Measurements from ENCODE around the gene RCAN1.
"Not testable (repeated sequence)": the region's sequence is repeated elsewhere in the genome, so short reads cannot be mapped to it uniquely, and the experiment has no call there.

RCAN1 gene

GRCh38 chr21:34623516-34623915 is 8.6 kb upstream of the RCAN1 start:
- in situ Hi-C loops (cut with MboI; ENCODE audit: low sequenced_read_pairs): no loop called here

GRCh38 chr21:34621434-34622350 is 6.8 kb upstream of the RCAN1 start:
- in situ Hi-C loops (cut with MboI; ENCODE audit: low sequenced_read_pairs): no loop called here

DNA sequence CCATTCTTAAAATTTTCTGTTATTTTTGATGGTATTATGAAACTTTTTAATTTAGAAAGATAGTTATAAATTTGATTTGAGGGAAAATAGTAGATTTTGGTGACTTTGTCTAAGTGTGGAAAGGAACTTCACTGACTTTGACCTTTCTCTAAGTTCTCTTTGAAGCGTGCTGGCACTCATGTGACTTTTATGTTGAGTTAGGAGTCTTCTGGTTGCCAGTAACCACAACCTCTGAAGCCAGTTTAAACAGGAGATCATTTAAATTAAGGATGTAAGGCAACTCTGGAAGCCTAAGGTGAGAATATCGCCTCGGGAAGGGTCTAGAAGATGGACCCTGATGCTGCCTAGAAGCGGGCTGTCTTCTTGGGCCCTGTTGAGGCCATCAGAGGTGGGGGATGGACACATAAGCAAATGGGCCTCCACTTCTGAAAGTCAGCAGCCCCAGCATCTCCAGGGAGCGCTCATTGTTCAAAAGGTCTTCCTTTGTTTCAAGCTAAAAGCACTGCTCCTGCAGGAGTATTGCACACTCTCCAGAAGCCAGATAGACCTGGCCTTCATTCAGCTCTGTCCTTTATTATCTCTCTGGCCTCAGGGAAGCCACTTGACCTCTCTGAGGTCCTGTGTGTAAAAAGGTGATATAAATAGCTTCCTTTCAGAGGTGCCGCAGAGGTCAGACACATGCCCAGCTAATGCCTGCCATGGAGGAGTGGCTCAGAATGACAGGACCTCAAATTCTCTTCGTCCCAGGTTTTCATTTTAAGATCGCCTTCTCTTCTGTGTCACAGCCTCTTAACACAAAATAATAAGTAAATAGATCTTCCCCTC is 5.1 kb upstream of the RCAN1 start:
- in situ Hi-C loops (cut with MboI; ENCODE audit: low sequenced_read_pairs): no loop called here

GRCh38 chr21:34618941-34619340 is 4.0 kb upstream of the RCAN1 start:
- in situ Hi-C loops (cut with MboI; ENCODE audit: low sequenced_read_pairs): no loop called here

DNA sequence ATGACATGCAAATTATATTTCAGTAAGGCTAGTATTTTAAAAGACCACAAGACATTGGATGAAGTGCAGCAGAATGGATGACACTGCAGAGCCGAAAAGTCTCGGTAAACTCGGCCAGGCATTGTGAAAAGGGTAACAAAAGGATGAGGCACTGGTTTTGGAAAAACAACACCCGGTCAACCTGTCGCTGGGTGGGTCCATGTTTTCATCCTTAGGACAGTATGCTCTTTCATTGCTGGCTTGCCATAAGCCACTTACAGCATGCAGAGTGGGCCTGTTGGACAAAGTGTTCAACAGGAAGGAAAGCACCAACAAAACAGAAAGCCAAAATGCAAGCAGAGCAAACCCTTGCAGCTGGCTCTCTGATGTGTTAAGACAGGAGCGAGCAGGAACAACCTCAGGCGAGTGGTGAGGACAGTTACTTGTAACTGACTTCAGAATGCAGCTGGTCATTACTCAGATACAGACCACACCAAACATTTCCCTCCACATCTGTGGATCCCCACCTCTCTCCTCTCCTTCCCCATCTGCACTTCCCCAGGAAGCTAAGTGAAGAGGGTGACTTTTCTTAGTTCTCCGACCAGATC is 2.9 kb upstream of the RCAN1 start:
- in situ Hi-C loops (cut with MboI; ENCODE audit: low sequenced_read_pairs): no loop called here

- in situ Hi-C loops (cut with MboI; ENCODE audit: low sequenced_read_pairs): no loop called here
Measured at GRCh38 chr21:34615487-34615814, 538 bp upstream of the RCAN1 start.

DNA sequence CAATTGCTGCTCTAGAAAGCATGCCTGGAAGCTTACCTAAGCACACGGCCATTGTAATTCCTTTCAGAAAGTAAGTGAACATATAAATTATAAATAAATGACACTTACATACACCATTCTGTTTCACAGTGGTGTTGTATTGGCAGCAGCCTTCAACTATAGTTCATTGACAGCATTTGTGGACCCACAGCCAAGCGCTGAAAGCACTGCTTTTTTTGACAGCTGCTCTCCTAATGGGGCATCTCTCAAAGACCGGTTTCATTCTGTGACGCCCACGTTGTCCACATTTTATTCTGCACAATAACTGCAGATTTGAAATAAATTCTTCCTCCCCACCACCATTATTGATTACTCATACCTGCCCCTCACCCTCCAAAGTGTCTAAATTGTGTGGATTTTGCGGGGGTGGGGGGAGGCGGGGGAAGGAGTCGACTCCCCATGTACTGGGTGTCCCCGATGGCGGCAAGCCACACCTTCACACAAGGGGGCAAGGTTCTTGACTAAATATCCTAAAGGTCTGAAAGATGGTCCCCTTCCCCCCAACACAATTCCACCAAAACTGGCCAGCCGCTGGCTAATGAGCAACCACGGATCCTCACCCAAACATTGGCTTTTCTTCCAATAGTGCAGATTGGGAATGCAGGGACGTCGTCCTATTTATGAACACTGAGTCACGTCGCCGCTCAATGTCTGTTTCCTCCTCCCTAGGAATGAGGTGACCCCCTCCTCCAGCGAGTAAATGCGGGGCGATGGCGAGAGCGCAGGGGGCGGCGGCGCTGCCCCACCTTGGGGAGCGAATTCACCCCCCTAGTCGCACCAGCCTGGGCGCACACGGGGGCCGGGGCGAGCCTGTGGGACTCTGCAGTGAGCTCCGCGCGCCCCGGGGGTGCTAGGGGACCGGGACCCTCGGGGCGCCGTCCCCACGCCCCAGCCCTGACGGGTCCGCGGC is 960 bp downstream of the RCAN1 start:
- in situ Hi-C loops (cut with MboI; ENCODE audit: low sequenced_read_pairs): no loop called here

- in situ Hi-C loops (cut with MboI; ENCODE audit: low sequenced_read_pairs): no loop called here
Measured at GRCh38 chr21:34612557-34612956, 2.4 kb downstream of the RCAN1 start.

DNA sequence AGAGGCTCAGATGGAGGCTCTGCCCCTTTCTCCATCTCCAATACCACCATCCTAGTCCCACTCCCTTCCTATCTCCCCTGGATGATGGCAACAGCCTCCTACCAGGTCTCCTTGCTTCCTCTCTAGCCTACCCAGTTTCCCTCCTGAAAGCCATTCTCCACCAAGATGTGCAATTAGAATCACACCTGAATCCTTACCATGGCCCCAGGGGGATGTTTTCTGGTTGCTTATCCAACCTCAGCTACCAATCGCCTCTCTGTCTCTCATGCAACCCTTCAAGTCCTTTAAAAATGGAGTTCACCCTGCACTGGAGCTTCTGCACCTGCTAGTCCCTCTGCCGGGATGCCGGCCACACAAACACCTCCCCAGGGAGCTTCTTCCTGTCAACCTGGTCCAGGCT is 2.9 kb downstream of the RCAN1 start:
- in situ Hi-C loops (cut with MboI; ENCODE audit: low sequenced_read_pairs): no loop called here

DNA sequence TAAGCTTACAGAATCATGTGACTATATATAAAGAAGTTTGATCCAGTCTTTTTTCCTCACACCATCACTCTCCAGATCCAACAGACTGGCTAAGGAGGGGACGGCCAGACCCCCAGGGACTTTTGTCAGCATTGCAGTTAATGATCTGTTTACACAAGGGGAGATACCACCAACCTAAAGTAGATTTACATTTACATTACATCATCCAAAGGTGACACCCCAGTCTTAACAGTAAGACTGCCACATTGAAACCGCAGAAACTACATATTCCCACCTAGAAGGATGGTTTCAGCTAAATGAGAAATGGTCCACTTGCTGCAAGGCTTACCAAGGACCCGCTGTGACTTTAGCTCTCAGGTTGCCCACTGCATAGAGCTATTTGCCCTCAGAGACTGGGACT is 3.4 kb downstream of the RCAN1 start:
- in situ Hi-C loops (cut with MboI; ENCODE audit: low sequenced_read_pairs): no loop called here

GRCh38 chr21:34609933-34610549 is 4.9 kb downstream of the RCAN1 start:
- in situ Hi-C loops (cut with MboI; ENCODE audit: low sequenced_read_pairs): no loop called here

GRCh38 chr21:34609244-34609932 is 5.5 kb downstream of the RCAN1 start:
- in situ Hi-C loops (cut with MboI; ENCODE audit: low sequenced_read_pairs): no loop called here

- in situ Hi-C loops (cut with MboI; ENCODE audit: low sequenced_read_pairs): not testable (repeated sequence)
Measured at GRCh38 chr21:34607376-34607775, 7.5 kb downstream of the RCAN1 start.

- in situ Hi-C loops (cut with MboI; ENCODE audit: low sequenced_read_pairs): no loop called here
Measured at GRCh38 chr21:34606621-34607020, 8.3 kb downstream of the RCAN1 start.

GRCh38 chr21:34606051-34606450 is 8.9 kb downstream of the RCAN1 start:
- in situ Hi-C loops (cut with MboI; ENCODE audit: low sequenced_read_pairs): no loop called here

GRCh38 chr21:34604956-34605355 is 10.0 kb downstream of the RCAN1 start:
- in situ Hi-C loops (cut with MboI; ENCODE audit: low sequenced_read_pairs): not testable (repeated sequence)

DNA sequence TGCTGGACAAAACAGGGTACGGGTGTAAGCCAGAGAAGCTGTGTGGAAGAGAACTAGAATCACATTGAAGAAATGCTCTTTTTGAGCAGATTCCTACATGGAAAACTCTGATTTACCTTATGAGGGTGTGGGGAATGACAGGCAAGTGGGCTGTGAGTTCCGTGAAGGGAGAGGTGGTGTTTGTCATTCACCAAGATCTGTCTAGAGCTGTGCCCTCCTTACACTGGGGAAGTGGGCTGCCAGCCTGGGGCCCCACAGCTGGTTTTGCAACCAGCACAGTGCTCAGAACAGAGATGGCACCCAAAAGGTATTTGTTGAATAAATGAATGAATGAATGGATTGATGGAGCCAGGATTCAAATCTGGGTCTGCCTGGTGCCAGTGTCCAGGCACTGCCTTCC is 10.4 kb downstream of the RCAN1 start:
- in situ Hi-C loops (cut with MboI; ENCODE audit: low sequenced_read_pairs): no loop called here

GRCh38 chr21:34603710-34604057 is 11.2 kb downstream of the RCAN1 start:
- in situ Hi-C loops (cut with MboI; ENCODE audit: low sequenced_read_pairs): no loop called here

DNA sequence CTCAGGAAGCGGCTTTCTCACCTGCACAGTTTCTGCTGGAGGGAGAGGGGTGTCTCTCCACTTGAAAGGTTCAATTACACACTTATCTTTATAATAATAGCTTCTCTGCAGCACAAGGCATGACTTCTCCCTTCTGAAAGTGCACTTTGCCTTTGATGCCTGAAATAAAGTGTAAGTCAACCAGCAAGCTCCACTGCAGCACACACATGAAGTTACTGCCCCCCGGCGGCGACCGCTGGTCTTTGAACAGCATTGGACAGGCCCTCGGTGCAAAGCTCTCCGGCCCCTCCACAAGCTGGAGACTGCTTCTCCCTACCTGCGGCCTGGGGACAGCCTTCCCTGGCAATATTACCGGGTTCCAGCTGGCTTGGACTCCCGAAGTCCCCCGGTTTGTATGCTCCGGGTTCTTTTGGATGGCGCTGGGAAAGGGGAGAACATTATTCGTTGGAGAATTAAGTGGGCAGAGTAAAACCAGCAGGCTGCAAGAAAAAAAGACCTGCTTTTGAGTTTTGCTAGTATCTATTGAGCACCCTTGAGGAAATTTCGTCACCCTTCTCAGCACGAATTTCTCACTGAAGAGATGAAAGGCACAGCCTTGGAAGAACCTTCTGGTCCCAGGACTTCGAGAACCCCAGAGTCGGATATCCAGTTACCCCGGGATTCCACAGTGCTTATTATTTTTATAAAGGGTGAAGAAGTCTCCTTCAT is 11.8 kb downstream of the RCAN1 start:
- in situ Hi-C loops (cut with MboI; ENCODE audit: low sequenced_read_pairs): no loop called here
